K562 (cell line): ENCODE data around the gene TBL1X. TPM values are rescaled to one million over a fixed set of nuclear protein-coding genes. Genes with fewer than 3 reads are reported as not detected.

ENCODE experiments used
- ATAC-seq: fragments of 200-7000 bp; cut with Tn5 transposase; 3 replicates; pipeline ENCODE4 v1.9.1; 2020; ENCODE audit warnings: moderate library complexity
- BruUV-seq: library from RNA; stranded (reverse); fragments of 400-500 nt; replicated peaks from 2 replicates; lab custom pipeline; 2021; lab: Mats Ljungman, UMichigan
- CTCF ChIA-PET: fragments of 300-600 bp; formaldehyde crosslinking; extraction: SDS; loops from one replicate; lab custom pipeline; 2021; ENCODE audit warnings: low intra/inter-chr PET ratio; lab: Yijun Ruan, JAX
- POLR2A ChIA-PET: fragments of 300-600, 350-650 bp; sonication (Branson Sonifier 250); formaldehyde crosslinking; extraction: SDS; loops from one replicate; lab custom pipeline; 2021; ENCODE audit warnings: antibody characterized with exemption, inconsistent platforms; lab: Yijun Ruan, JAX
- DNase-seq, 4 experiments: peaks; one replicate each; pipeline versions ENCODE4 v3.0.0 to v3.0.0-alpha.2; 2011 to 2018; ENCODE audit warnings: low spot score in 3 of 4, mixed read lengths in 3 of 4; ENCODE audit errors: extremely low read depth in 1 of 4
- FAIRE-seq: peaks from 2 replicates; lab custom pipeline; 2011; peaks lifted over from hg19 to GRCh38; lab: Jason Lieb, UNC
- H2AFZ ChIP-seq: 2 replicates; pipeline ENCODE4 v1.6.0; 2011; ENCODE audit warnings: low read depth, low read length, control low read depth, inconsistent platforms
- H3K27ac ChIP-seq: fragments of 200-600 bp; 3 replicates; pipeline ENCODE4 v1.8.0; 2011; ENCODE audit warnings: low read depth, mild to moderate bottlenecking, control low read depth, inconsistent platforms, low read length, moderate library complexity, mixed read lengths; ENCODE audit errors: extremely low read depth
- H3K27me3 ChIP-seq, 2 experiments: fragments of 300-600 bp in 1 of 2; 2 replicates in 1 of 2; 3 replicates in 1 of 2; pipeline versions ENCODE4 v1.6.0 to v1.8.0; 2011; ENCODE audit warnings: inconsistent platforms in 2 of 2, low read length in 2 of 2, mild to moderate bottlenecking in 1 of 2, mixed read lengths in 1 of 2, moderate library complexity in 1 of 2; ENCODE audit not compliant: control insufficient read depth in 2 of 2, insufficient read depth in 2 of 2
- H3K36me3 ChIP-seq: fragments of 300-600 bp; 3 replicates; pipeline ENCODE4 v1.8.0; 2011; ENCODE audit warnings: mild to moderate bottlenecking, low read length, inconsistent platforms; ENCODE audit not compliant: control insufficient read depth, insufficient read depth
- H3K4me1 ChIP-seq, 2 experiments: fragments of 200-600 bp in 1 of 2; replicated peaks in 1 of 2; 2 replicates in 1 of 2; 3 replicates in 1 of 2; pipeline versions ENCODE4 v1.5.1 to v1.8.0; 2011; ENCODE audit warnings: inconsistent platforms in 2 of 2, low read length in 2 of 2, mild to moderate bottlenecking in 1 of 2, mixed read lengths in 1 of 2, moderate library complexity in 1 of 2; ENCODE audit not compliant: control insufficient read depth in 2 of 2, insufficient read depth in 2 of 2
- H3K4me2 ChIP-seq: 2 replicates; pipeline ENCODE4 v1.6.1; 2011; ENCODE audit warnings: low read length, control low read depth, inconsistent platforms, mixed read lengths; ENCODE audit not compliant: insufficient read depth
- H3K4me3 ChIP-seq: fragments of 200-600 bp; sonication (generic), shearing (Covaris generic); 2 replicates; pipeline ENCODE4 v1.5.1; 2016; ENCODE audit warnings: control low read depth, inconsistent platforms
- H3K79me2 ChIP-seq: fragments of 200-600 bp; 3 replicates; pipeline ENCODE4 v1.8.0; 2011; ENCODE audit warnings: low read length, inconsistent platforms; ENCODE audit not compliant: control insufficient read depth, insufficient read depth
- H3K9ac ChIP-seq, 2 experiments: 2 replicates each; pipeline versions ENCODE4 v1.6.0 to v1.6.1; 2011; ENCODE audit warnings: low read depth in 2 of 2, low read length in 2 of 2, control low read depth in 1 of 2, inconsistent platforms in 1 of 2, mild to moderate bottlenecking in 1 of 2, mixed read lengths in 1 of 2; ENCODE audit not compliant: insufficient read depth in 1 of 2
- H3K9me1 ChIP-seq: one replicate; pipeline ENCODE4 v1.6.0; 2011; ENCODE audit warnings: inconsistent platforms, mild to moderate bottlenecking, low read length, moderate library complexity; ENCODE audit not compliant: control insufficient read depth, insufficient read depth
- H3K9me3 ChIP-seq: replicated peaks from 2 replicates; pipeline ENCODE4 v1.5.1; 2011; ENCODE audit warnings: low read depth, low read length, inconsistent platforms; ENCODE audit not compliant: control insufficient read depth, insufficient read depth
- H4K20me1 ChIP-seq: replicated peaks from 2 replicates; pipeline ENCODE4 v1.6.1; 2011; ENCODE audit warnings: low read length, inconsistent platforms, mixed read lengths; ENCODE audit not compliant: control insufficient read depth, insufficient read depth
- FOXJ2 ChIP-seq: fragments of 200-800 bp; sonication (Bioruptor generic); IDR thresholded peaks from 2 replicates; pipeline ENCODE4 v1.6.1; 2016; ENCODE audit warnings: missing genetic modification characterization, missing compliant biosample characterization
- IFI16 ChIP-seq: fragments of 250-450 bp; sonication (Bioruptor Pico); IDR thresholded peaks from 2 replicates; pipeline ENCODE4 v2.1.2; 2022; ENCODE audit warnings: mild to moderate bottlenecking, inconsistent platforms
- LARP7 ChIP-seq: fragments of 450-650 bp; IDR thresholded peaks from 2 replicates; pipeline ENCODE4 v1.6.1; 2016
- RBM25 ChIP-seq: fragments of 200-400 bp; formaldehyde crosslinking; IDR thresholded peaks from 2 replicates; pipeline ENCODE4 v1.6.1; 2018; ENCODE audit warnings: low read length, low read depth, moderate library complexity; ENCODE audit not compliant: severe bottlenecking
- TAF15 ChIP-seq: fragments of 200-400 bp; formaldehyde crosslinking; IDR thresholded peaks from 2 replicates; pipeline ENCODE4 v1.6.1; 2017; ENCODE audit warnings: mild to moderate bottlenecking, low read depth, low read length, moderate library complexity
- ZFP36 ChIP-seq: fragments of 150-350 bp; IDR thresholded peaks from 2 replicates; pipeline ENCODE4 v1.6.1; 2018; ENCODE audit warnings: low read length, low read depth; ENCODE audit not compliant: partially characterized antibody
- ZNF232 ChIP-seq: sonication (generic); formaldehyde crosslinking; IDR thresholded peaks from 2 replicates; pipeline ENCODE4 v1.8.0; 2022; ENCODE audit warnings: mild to moderate bottlenecking, missing genetic modification reagents
- ZNF584 ChIP-seq: fragments of 200-800 bp; sonication (Bioruptor generic); IDR thresholded peaks from 2 replicates; pipeline ENCODE4 v1.6.1; 2016; ENCODE audit warnings: low read depth, mild to moderate bottlenecking, missing genetic modification characterization, missing compliant biosample characterization
- ZNF644 ChIP-seq: fragments of 200-800 bp; sonication (Bioruptor generic); IDR thresholded peaks from 2 replicates; pipeline ENCODE4 v1.6.1; 2016; ENCODE audit warnings: low read depth, missing genetic modification characterization, missing compliant biosample characterization
- WGBS: fragments of 100-300 bp; shearing (Covaris generic); methylation state at CpG from one replicate; pipeline ENCODE4 v1.1.6; 2016; ENCODE audit warnings: low coverage, mixed read lengths; ENCODE audit not compliant: insufficient coverage; ENCODE audit errors: missing lambda C conversion rate; 5-methylcytosine and 5-hydroxymethylcytosine counted together
- in situ Hi-C: fragments of 300-500 bp; cut with MboI; formaldehyde crosslinking; loops from 4 replicates; pipeline ENCODE4 v1.15.0; 2018; ENCODE audit warnings: inconsistent platforms, mixed read lengths
- intact Hi-C: fragments of 100-400 bp; cut with micrococcal nuclease; formaldehyde crosslinking; loops from 2 replicates; pipeline ENCODE4 v1.14.2; 2022
- polyA plus RNA-seq, 8 experiments: library from polyadenylated mRNA; depleted of rRNA in 4 of 8; stranded (reverse) in 5 of 8; unstranded in 3 of 8; fragments of >200 nt; fragmentation: Nextera tagmentation in 2 of 8; fragmentation: Illumina TruSeq in 1 of 8; extraction: Ambion mirVana in 2 of 8; extraction: Trizol in 1 of 8; gene quantifications; 2 replicates each; pipeline versions ENCODE4 v1.2.1 to v1.2.3, GENCODE V29; 2011 to 2014; ENCODE audit warnings: inconsistent platforms in 1 of 8, missing spikeins in 1 of 8
- total RNA-seq, 7 experiments: library from RNA; depleted of rRNA in 6 of 7; stranded (reverse); fragments of >200 nt in 6 of 7; fragmentation: Illumina TruSeq in 2 of 7; extraction: Trizol in 2 of 7; gene quantifications; 2 replicates each; pipeline versions ENCODE4 v1.2.1 to v1.2.3, GENCODE V29; 2011 to 2021; ENCODE audit warnings: low replicate concordance in 1 of 7

TBL1X gene
- total and polyA plus RNA-seq, 9 of the 15 experiments (the other 6 are each of a cell fraction or from before 2014, with no cell fraction given), result 6.0 to 49.6 (median 19.7) TPM

DNA sequence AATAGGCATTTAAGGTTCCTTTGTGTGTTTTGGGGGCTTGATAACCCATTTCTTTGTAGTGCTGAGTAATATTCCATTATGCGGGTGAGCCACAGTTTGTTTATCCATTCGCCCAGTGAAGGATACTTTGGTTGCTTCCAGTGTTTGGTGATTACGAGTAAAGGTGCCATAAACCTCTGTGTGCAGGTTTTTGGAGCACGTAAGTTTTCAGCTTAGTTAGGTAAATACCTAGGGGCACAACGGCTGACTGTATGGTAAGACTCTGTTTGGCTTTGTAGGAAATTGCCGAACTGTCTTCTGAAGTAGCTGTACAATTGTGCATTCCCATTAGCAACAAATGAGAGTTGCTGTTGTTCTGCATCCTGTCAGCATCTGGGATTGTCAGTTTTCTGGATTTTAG lies 3.8 kb upstream of the TBL1X start:
- no peaks in the 10 kb centered on the region for H3K27me3 ChIP-seq
- peaks cover 26 to 38% of the 10 kb centered on the region in 2 experiments for H3K4me1 ChIP-seq
- ChIA-PET POLR2A (no interaction called here), CTCF (no interaction called here)
- H3K9me3 ChIP-seq, result no peaks in the 10 kb centered on the region
- no peak overlapping the region for H3K27ac ChIP-seq
- H3K4me2 ChIP-seq, result no peak overlapping the region
- intact Hi-C loops, result loop anchor here (5.0 to 10.0 kb wide), 3 partner anchors 44 to 246 kb away; no protein-coding TSS in a partner anchor
- no TSS peak for BruUV-seq
- DNase-seq (no peak), FAIRE-seq (no peak), ATAC-seq (no peak)
- no peak overlapping the region for H3K4me3 ChIP-seq
- no peak overlapping the region for H3K9ac ChIP-seq
- WGBS, result 39% methylated on average over 6 of the region's 6 CpGs
- peak overlapping the region; percentile 5; the same call in 1 of the 2 replicates for H2AFZ ChIP-seq
- H3K36me3 ChIP-seq, result no peaks in the 10 kb centered on the region
- H3K9me1 ChIP-seq, result no peaks in the 10 kb centered on the region
- in situ Hi-C loops, result no loop called here
- H3K79me2 ChIP-seq, result peaks cover 9% of the 10 kb centered on the region
- H4K20me1 ChIP-seq, result no peaks in the 10 kb centered on the region
- TF ChIP-seq RBM25, result peak; percentile 31
- TF ChIP-seq ZNF584 (CRISPR knock-in tag), result no peak
- peak; percentile 25 for TF ChIP-seq ZFP36
- no peak for TF ChIP-seq ZNF644 (tag)
- no peak for TF ChIP-seq IFI16
- no peak for TF ChIP-seq ZNF232
- TF ChIP-seq FOXJ2 (tag), result no peak
- TF ChIP-seq TAF15, result no peak
- TF ChIP-seq LARP7, result no peak
